ENCODE data around the gene LRRC9.

LRRC9 gene

GRCh38 chr14:59882957-59883356 lies 37.0 kb upstream of the LRRC9 start:
- H3K9me2 ChIP-seq (replicated peaks; ENCODE audit: insufficient read depth, low read length) = no peaks in the 10 kb centered on the region
- H3F3A ChIP-seq (ENCODE audit: insufficient read depth) = no peaks in the 10 kb centered on the region
- H3K9me3 ChIP-seq (ENCODE audit: insufficient read depth, low read length) = no peaks in the 10 kb centered on the region
- H3K27me3 ChIP-seq (ENCODE audit: low read length) = no peaks in the 10 kb centered on the region
- H3K4me2 ChIP-seq (ENCODE audit: low read depth, low read length, poor library complexity, severe bottlenecking) = no peak overlapping the region
- no peak overlapping the region for H3K27ac ChIP-seq (ENCODE audit: low read depth, low read length)
- no peak overlapping the region for H2AFZ ChIP-seq (ENCODE audit: low read depth, low read length, severe bottlenecking)
- H4K20me1 ChIP-seq (ENCODE audit: low read depth, low read length) = no peaks in the 10 kb centered on the region
- H3K4me3 ChIP-seq (ENCODE audit: insufficient read depth, low read length, poor library complexity, severe bottlenecking) = no peak overlapping the region
- no peaks in the 10 kb centered on the region for H3K36me3 ChIP-seq (ENCODE audit: low read length)
- no peak for TF ChIP-seq EZH2phosphoT487 (conservative IDR thresholded peaks at IDR 0.05; ENCODE audit: low read length)
- peak; percentile 11 for TF ChIP-seq CTCF (IDR thresholded peaks at IDR 0.05; ENCODE audit: insufficient read depth, low read length, poor library complexity, severe bottlenecking)
- no peaks in the 10 kb centered on the region for H3K79me2 ChIP-seq (ENCODE audit: insufficient read depth, low read length)
- H3K9ac ChIP-seq (ENCODE audit: low read length) = no peak overlapping the region

GRCh38 chr14:59890676-59891075 lies 29.3 kb upstream of the LRRC9 start:
- no peaks in the 10 kb centered on the region for H4K20me1 ChIP-seq (ENCODE audit: low read depth, low read length)
- no peak overlapping the region for H3K27ac ChIP-seq (ENCODE audit: low read depth, low read length)
- H3K9me2 ChIP-seq (replicated peaks; ENCODE audit: insufficient read depth, low read length) = no peaks in the 10 kb centered on the region
- H3K79me2 ChIP-seq (ENCODE audit: insufficient read depth, low read length) = no peaks in the 10 kb centered on the region
- no peak for TF ChIP-seq CTCF (IDR thresholded peaks at IDR 0.05; ENCODE audit: insufficient read depth, low read length, poor library complexity, severe bottlenecking)
- TF ChIP-seq EZH2phosphoT487 (conservative IDR thresholded peaks at IDR 0.05; ENCODE audit: low read length) = no peak
- no peak overlapping the region for H3K9ac ChIP-seq (ENCODE audit: low read length)
- H3K36me3 ChIP-seq (ENCODE audit: low read length) = no peaks in the 10 kb centered on the region
- H3K4me2 ChIP-seq (ENCODE audit: low read depth, low read length, poor library complexity, severe bottlenecking) = no peak overlapping the region
- no peaks in the 10 kb centered on the region for H3K27me3 ChIP-seq (ENCODE audit: low read length)
- no peak overlapping the region for H3K4me3 ChIP-seq (ENCODE audit: insufficient read depth, low read length, poor library complexity, severe bottlenecking)
- no peaks in the 10 kb centered on the region for H3K9me3 ChIP-seq (ENCODE audit: insufficient read depth, low read length)
- no peaks in the 10 kb centered on the region for H3F3A ChIP-seq (ENCODE audit: insufficient read depth)
- H2AFZ ChIP-seq (ENCODE audit: low read depth, low read length, severe bottlenecking) = no peak overlapping the region

- no peaks in the 10 kb centered on the region for H3K9me2 ChIP-seq (replicated peaks; ENCODE audit: insufficient read depth, low read length)
- H3K36me3 ChIP-seq (ENCODE audit: low read length) = no peaks in the 10 kb centered on the region
- H3K79me2 ChIP-seq (ENCODE audit: insufficient read depth, low read length) = no peaks in the 10 kb centered on the region
- no peak overlapping the region for H3K4me3 ChIP-seq (ENCODE audit: insufficient read depth, low read length, poor library complexity, severe bottlenecking)
- no peak overlapping the region for H3K27ac ChIP-seq (ENCODE audit: low read depth, low read length)
- no peak for TF ChIP-seq CTCF (IDR thresholded peaks at IDR 0.05; ENCODE audit: insufficient read depth, low read length, poor library complexity, severe bottlenecking)
- no peak for TF ChIP-seq EZH2phosphoT487 (conservative IDR thresholded peaks at IDR 0.05; ENCODE audit: low read length)
- H4K20me1 ChIP-seq (ENCODE audit: low read depth, low read length) = no peaks in the 10 kb centered on the region
- H3K9ac ChIP-seq (ENCODE audit: low read length) = no peak overlapping the region
- H2AFZ ChIP-seq (ENCODE audit: low read depth, low read length, severe bottlenecking) = no peak overlapping the region
- H3K9me3 ChIP-seq (ENCODE audit: insufficient read depth, low read length) = no peaks in the 10 kb centered on the region
- no peak overlapping the region for H3K4me2 ChIP-seq (ENCODE audit: low read depth, low read length, poor library complexity, severe bottlenecking)
- H3F3A ChIP-seq (ENCODE audit: insufficient read depth) = no peaks in the 10 kb centered on the region
- no peaks in the 10 kb centered on the region for H3K27me3 ChIP-seq (ENCODE audit: low read length)
Observed at GRCh38 chr14:59895721-59896120, 24.2 kb upstream of the LRRC9 start.

Measured in SU-DHL-6 (cell line).